ENCODE data around the gene CBX6. TPM values are rescaled to one million over a fixed set of nuclear protein-coding genes. Genes with fewer than 3 reads are reported as not detected.

Gene CBX6
- total and polyA plus RNA-seq, 8 donors: 8.9 to 46.0 (median 25.9) TPM

GRCh38 chr22:38830845-38831108 lies 41.2 kb downstream of the CBX6 start:
- Histone ChIP-seq H3K4me3 (no peak overlapping the region), H3K36me3 (peaks cover 0 to 15% (median 3%) of the 10 kb centered on the region in 4 donors), H3K9me3 (no peaks in the 10 kb centered on the region), H3K27me3 (peaks cover 0 to 4% (median 0%) of the 10 kb centered on the region in 3 donors), H3K4me1 (no peaks in the 10 kb centered on the region), H3K27ac (no peak overlapping the region)
- intact Hi-C loops (cut with DNase I; ENCODE audit: low total_unique reads): no loop called here
- TF ChIP-seq CTCF (IDR thresholded peaks at IDR 0.05) (no peak), POLR2A (IDR thresholded peaks at IDR 0.05) (no peak), POLR2AphosphoS5 (IDR thresholded peaks at IDR 0.05) (no peak), EP300 (IDR thresholded peaks at IDR 0.05) (no peak)
- 71 to 75% (median 74%) methylated on average over 6 to 7 of the region's 7 CpGs for WGBS, 5 donors
- DNase-seq: no peak

- intact Hi-C loops (cut with DNase I; ENCODE audit: low total_unique reads): no loop called here
- Histone ChIP-seq H3K27ac (no peak overlapping the region), H3K4me1 (no peaks in the 10 kb centered on the region), H3K4me3 (no peak overlapping the region), H3K9me3 (no peaks in the 10 kb centered on the region), H3K36me3 (peaks cover 0 to 15% (median 3%) of the 10 kb centered on the region in 4 donors), H3K27me3 (no peaks in the 10 kb centered on the region)
- 84 to 90% (median 87%) methylated on average over 10 to 17 of the region's 17 CpGs for WGBS, 5 donors
- TF ChIP-seq CTCF (IDR thresholded peaks at IDR 0.05): no peak
- no peak for TF ChIP-seq EP300 (IDR thresholded peaks at IDR 0.05)
- no peak for TF ChIP-seq POLR2A (IDR thresholded peaks at IDR 0.05)
- no peak for TF ChIP-seq POLR2AphosphoS5 (IDR thresholded peaks at IDR 0.05)
- no peak for DNase-seq
Measured at GRCh38 chr22:38830026-38830844, 41.8 kb downstream of the CBX6 start.

- H3K4me1 ChIP-seq: no peaks in the 10 kb centered on the region
- TF ChIP-seq CTCF (IDR thresholded peaks at IDR 0.05) (no peak), POLR2AphosphoS5 (IDR thresholded peaks at IDR 0.05) (no peak), POLR2A (IDR thresholded peaks at IDR 0.05) (no peak), EP300 (IDR thresholded peaks at IDR 0.05) (no peak)
- intact Hi-C loops (cut with DNase I; ENCODE audit: low total_unique reads): no loop called here
- peaks cover 0 to 15% (median 3%) of the 10 kb centered on the region in 4 donors for H3K36me3 ChIP-seq
- no peak overlapping the region for H3K4me3 ChIP-seq
- H3K27ac ChIP-seq: no peak overlapping the region
- H3K27me3 ChIP-seq: no peaks in the 10 kb centered on the region
- no peaks in the 10 kb centered on the region for H3K9me3 ChIP-seq
- 78 to 83% (median 80%) methylated on average over 4 of the region's 4 CpGs for WGBS, 5 donors
- no peak for DNase-seq
Measured at GRCh38 chr22:38829485-38829884, 42.5 kb downstream of the CBX6 start.

GRCh38 chr22:38828616-38829205 lies 43.3 kb downstream of the CBX6 start:
- Histone ChIP-seq H3K4me3 (no peak overlapping the region), H3K9me3 (no peaks in the 10 kb centered on the region), H3K4me1 (no peaks in the 10 kb centered on the region), H3K27me3 (no peaks in the 10 kb centered on the region), H3K27ac (no peak overlapping the region), H3K36me3 (peaks cover 0 to 15% (median 3%) of the 10 kb centered on the region in 4 donors)
- TF ChIP-seq CTCF (IDR thresholded peaks at IDR 0.05): no peak
- no peak for TF ChIP-seq POLR2AphosphoS5 (IDR thresholded peaks at IDR 0.05)
- no peak for DNase-seq
- intact Hi-C loops (cut with DNase I; ENCODE audit: low total_unique reads): no loop called here
- WGBS, 5 donors: 78 to 86% (median 81%) methylated on average over 4 to 10 of the region's 10 CpGs
